Left lobe of liver (tissue), 2 donors: ENCODE data around the gene PCBP3. TPM values are rescaled to one million over a fixed set of nuclear protein-coding genes. Genes with fewer than 3 reads are reported as not detected.

Experiments
- ATAC-seq: fragments of 200-7000 bp; cut with Tn5 transposase; one replicate; pipeline ENCODE4 v1.9.1; 2020; ENCODE audit warnings: mild to moderate bottlenecking, moderate library complexity
- DNase-seq: peaks from one replicate; pipeline ENCODE4 v3.0.0-alpha.2; 2020; ENCODE audit warnings: low spot score
- total RNA-seq: library from RNA; stranded (reverse); gene quantifications from one replicate; pipeline ENCODE4 v1.2.1, GENCODE V29; 2021
- donor health status: DM: no; HTN: no; CAD: no; lungs with moderate emphysema.
- donor health status: DM: no; HTN: yes; CAD: no.

Gene PCBP3
- total RNA-seq, 1 donor from 2014 or later = 0.83 TPM

DNA sequence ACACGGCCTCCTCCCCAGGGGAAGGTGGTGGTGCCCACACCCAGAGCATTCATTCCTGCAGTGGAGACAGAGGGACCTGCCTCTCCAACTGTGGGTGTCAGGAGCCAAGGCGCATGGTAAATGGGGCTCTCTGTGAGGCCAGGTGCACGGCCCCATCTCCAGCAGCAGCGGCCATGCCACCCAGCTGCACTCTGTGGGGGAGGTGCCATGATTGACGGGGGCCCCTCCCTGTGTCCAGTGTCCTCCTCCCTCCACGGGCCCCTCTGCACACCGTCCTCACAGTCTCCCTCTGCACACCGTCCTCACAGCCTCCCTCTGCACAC, 254.5 kb downstream of the PCBP3 start:
- no peak for DNase-seq

DNA sequence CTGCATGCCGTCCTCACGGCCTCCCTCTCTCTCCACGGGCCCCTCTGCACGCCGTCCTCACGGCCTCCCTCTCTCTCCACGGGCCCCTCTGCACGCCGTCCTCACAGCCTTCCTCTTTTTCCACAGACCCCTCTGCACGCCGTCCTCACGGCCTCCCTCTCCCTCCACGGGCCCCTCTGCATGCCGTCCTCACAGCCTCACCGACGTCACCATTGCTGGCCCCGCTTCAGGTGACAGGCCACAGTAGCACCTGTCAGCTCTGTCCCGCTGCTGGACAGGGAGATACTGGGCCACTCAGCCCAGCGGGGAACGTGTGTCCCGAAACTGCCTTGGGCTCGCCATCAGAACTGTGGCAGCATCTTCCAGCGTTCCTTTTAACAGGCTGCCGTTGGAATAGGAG, 255.3 kb downstream of the PCBP3 start:
- ATAC-seq = no peak
- DNase-seq = no peak

More for the DNA sequence above, 254.5 kb downstream of the PCBP3 start:
- no peak for ATAC-seq

DNA sequence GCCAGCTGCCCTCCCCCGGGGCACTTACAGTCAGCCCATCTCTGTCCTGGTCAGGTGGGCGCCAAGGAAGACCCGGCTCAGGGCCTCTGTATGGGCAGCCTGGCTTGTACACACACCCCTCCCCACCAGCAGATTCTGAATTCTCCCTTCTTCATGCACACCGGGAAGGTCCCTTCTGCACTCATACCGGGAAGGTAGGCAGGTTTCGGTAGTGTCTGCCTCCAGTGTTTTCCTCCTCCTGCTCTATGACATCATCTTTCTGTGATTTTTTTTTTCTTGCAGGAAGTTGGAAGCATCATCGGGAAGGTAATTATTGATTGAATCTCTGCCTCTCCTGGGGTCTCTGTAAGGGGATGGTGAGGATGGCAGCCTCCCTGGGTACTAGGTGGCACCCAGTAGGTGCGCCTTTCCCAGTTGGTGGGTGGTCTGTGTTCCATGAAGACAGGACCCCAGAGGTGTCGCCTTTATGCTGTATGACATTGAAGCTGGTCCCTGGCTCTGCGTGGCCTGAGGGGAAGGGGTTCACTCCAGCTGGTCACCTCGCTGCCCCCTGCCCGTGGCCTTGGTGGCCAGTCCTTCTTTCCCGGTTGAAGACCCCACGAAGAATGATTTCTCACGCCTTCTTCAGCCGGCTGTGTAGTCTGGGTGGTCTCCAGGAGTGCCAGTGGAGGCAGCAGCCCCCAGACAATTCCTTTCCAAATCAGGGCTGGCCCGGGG, 255.9 kb downstream of the PCBP3 start:
- DNase-seq = no peak
- ATAC-seq = no peak

DNA sequence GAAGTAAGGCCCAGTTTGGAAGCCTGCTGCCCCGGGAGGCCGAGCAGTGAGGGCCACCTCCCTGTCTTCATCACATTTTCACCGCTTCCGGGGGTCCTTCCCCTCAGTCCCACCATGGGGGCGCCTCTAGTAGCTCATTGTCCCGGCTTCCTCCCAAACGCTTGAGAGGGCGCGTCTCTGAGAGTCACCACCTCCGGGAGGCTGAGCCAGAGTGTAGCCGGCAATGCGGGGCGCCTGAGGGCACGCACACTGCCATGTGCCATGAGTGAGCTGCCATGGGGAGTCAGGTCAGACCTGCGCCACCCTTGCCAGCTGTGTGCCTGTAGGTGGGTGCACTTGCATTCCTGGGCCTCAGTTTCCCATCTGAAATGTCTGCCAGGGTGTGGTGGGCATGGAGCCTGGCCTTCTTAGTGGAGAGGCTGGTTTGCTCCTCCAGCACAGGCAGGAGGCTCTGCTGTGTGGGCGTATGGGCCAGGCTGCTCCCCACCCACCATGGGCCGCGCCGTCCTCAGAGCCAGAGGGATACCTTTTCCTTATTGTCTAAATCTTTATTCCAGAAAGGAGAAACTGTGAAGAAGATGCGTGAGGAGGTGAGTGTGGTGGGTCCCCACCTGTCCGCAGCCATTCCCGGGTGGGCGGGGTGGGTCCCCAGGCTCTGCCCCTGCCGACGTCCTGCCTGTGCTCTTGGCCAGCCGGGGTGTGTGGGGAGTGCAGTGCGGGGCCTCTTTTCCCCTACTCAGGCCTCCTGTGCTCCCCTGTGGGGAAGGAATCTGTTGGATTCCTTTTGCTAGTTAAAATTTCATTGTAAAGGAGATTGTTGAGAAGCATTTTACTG, 256.7 kb downstream of the PCBP3 start:
- DNase-seq (no peak), ATAC-seq (no peak)

DNA sequence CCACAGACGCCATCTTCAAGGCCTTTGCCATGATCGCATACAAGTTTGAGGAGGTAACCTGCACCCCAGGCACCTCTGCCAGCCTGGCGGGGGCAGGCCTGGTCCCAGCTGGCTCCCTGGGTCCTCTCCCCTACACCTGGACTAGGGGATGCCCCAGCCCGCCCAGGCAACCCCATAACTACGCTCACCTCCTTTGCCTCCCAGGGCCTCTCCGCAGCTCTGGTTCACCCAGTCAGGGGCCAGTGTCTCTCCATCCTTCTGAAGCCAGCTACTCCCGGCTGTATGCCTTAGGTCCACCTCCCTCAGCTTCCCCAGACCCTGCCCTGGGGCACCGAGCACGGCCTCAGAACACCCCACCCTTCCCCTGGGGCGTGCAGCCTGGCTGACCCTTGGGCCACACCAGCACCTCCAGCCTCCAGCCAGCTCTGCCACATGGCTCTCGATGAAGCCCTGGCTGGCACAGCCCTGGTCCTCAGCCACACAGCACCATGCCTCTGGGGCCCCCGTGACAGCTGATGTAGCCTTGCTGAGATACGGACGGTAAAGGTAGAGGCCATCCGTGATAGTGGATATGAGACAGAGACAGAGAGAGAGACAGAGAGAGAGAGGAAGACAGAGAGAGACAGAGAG, 257.7 kb downstream of the PCBP3 start:
- no peak for ATAC-seq

DNA sequence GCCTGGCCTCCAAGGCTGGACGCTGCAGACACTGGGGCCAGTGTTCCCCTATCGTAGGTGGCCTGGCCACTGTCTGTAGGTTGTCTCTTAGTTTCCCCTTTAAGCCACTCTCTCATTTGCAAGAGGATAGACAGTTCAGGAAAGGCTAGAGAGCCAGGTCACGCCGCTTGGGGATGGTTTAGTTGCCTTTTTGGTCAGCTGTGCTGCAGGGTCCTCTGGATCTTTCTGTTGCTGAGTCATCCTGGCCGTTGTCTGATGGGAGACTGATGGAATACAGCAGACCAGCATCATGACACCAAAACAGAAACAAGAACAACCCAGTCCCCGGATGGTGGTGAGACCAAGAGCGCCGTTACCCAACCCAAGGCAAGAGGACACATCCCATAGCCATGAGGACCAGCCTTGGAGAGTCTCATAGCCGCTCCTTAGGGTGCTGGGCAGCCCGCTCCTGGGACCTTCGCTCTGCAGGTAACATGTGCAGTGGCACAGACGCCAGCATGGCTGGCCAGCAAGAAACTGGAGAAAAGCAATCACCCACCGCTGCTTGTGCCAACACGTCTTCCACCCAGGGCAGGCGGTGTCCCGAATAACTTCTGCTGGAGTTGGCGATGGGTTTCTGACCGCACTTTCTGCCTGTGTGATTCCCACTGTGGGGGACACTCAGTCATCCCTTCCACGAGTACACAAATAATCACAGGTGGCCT, 258.9 kb downstream of the PCBP3 start:
- no peak for ATAC-seq
- DNase-seq = no peak

More for the DNA sequence above, 257.7 kb downstream of the PCBP3 start:
- DNase-seq = no peak

DNA sequence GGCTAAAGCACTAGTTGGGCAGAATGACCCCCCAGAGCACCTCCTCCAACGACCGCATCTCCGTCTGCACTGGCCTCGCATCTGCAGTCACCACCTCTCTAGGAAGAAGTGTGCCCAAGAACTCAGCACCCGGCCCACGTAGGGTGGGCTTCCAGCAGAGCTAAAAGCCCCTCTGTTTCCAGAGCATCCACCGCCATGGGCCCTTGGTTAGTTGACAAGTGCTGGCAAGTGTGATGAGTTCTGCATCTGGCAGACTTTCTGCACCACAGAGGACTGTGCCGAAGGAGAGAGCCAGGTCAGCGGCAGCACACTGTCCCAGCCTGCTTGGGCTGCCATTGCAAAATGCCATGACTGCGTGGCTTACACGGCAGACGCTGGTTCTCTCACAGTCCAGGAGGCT, 261.7 kb downstream of the PCBP3 start:
- DNase-seq (no peak), ATAC-seq (no peak)

DNA sequence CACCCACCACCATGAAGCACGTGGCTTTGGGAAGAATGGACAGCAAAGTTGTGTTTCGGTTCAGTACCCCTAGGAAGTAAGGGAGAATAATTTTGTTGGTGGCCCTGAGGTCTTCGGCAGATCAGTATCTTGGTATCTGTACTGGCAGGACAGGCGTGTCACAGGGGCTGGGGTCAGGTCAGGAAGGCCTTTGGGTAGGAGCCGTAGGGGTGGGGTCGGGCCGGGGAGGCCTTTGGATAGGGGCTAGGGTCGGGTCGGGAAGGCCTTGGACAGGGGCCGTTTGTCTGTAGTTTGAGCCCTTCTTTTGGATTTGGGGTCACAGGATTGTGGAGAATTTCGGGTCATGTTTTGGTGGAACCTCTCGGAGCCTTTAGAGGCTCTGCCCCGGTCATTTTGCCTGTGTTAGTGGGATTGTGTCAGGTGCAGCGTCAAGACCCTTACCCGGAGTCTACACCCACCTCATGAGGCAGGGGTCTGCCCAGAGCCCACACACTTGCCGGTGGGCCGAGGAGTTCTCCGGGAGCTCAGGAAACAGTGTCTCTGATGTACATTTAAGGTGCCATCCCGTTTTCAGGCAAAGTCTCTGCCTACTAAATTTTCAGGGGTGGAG, 262.8 kb downstream of the PCBP3 start:
- ATAC-seq = no peak
- no peak for DNase-seq

DNA sequence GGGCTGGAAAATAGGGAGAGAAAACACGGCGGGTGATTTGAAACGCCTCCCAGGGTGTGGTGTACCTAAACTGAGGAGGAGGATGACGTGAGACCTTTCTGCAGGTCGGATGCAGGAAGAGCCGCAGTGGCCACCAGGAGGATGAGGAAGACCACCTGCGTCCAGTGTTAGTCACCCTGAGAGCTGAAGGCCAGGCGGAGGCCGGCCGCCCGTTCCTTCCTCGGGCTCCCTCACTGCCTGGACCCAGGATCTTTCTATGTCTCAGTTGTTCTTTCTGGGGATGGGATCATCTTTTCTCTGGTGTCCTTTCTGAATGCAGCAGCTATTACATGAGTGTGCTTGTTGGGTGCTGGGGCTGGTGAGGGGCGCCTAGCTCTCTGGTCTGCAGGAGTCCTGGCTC, 263.3 kb downstream of the PCBP3 start:
- no peak for DNase-seq
- ATAC-seq = no peak

DNA sequence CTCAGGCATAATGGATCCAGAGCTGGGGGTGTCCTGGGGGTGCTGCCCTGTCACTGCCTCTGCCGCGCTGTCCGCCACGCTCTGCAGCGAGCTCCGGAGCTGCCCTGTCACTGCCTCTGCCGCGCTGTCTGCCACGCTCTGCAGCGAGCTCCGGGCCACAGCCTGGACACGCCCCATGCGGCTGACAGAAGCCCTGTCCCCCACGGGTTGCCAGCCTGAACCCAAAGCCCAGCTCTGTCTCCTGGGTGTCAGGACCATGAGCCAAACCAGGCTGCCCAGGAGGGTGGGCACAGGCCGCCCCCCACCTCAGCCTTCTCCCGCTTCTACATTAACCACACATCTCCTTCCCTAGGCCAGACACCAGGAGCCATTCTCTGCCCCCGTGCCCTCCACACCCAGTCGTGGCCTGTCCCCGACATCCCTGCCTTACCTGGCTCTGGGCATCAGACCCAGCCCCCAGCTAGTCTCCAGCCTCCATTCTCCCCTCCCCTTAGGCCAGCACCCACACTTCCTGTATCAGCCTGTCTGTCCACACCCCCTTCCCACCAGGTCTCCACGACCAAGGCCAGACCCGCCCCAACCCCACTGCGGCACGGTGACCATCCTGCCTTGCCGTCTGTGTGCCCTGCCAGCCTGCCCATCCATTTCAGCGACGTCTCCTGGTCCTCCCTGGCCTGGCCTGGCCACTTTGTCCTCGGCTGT, 265.2 kb downstream of the PCBP3 start:
- DNase-seq (no peak), ATAC-seq (no peak)

DNA sequence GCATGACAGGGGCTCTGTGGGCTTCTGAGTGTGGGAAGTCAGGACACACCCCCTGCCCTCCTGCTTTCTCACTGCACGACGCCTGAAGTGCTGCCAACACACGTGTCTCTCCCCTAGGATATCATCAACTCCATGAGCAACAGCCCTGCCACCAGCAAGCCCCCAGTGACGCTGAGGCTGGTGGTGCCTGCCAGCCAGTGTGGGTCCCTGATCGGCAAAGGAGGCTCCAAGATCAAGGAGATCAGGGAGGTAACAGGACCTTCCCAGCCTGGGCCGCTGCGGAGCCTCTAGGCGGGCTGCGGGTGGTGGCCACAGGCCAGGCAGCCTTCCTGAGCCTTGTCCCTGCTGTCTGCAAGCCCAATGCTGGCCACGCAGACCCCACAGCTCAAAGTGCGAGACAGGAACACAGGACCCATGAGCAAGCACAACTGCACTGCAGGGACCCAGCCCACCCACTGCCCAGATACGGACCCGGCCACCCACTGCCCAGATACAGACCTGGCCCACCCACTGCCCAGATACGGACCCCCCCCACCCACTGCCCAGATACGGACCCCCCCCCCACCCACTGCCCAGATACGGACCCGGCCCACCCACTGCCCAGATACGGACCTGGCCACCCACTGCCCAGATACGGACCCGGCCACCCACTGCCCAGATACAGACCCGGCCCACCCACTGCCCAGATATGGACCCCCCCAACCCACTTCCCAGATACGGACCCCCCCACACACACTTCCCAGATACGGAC, 265.9 kb downstream of the PCBP3 start:
- ATAC-seq (no peak), DNase-seq (no peak)

DNA sequence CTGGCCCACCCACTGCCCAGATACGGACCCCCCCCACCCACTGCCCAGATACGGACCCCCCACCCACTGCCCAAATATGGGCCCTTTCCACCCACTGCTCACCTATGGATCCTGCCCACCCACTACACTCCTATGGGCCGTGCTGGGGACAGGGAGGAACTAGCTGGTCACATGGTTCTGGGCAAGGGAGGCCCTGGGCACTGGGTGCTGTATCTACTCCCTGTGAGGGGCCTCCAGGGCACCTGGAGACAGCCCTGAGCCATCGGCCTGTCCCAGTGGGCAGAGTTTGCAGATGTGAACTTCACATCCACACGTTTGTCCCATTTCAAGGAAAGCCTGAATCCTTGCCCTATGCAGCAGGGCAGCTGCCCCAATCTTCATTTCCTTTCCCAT, 266.6 kb downstream of the PCBP3 start:
- no peak for ATAC-seq
- DNase-seq = no peak

DNA sequence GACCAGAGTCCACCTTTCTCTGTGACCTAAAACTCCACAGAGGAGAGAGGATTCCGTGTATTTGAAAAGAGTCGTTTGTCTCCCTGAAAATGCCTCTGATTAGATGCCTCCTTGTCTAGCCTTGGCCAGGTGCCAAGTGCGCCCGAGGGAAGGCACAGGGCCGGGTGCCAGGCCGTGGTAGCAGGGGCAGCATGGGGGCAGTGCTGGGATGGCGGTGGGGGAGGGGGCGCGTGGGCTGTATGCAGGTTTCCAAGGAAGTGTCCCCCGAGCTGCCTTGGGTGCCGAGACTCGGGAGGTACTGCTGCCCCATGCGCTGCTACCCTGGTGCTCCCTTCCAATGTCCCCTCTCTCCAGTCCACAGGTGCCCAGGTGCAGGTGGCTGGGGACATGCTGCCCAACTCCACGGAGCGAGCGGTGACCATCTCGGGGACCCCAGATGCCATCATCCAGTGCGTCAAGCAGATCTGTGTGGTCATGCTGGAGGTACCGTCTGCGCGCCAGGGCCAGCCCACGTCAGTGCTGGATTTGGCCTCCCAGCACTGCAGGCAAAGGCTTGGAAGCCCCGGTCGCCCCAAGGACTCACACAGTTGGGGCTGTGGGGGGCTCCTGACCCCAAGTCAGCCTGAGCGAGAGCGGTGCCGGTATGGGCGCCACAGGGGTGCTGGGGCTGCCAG, 267.2 kb downstream of the PCBP3 start:
- DNase-seq = no peak
- no peak for ATAC-seq

DNA sequence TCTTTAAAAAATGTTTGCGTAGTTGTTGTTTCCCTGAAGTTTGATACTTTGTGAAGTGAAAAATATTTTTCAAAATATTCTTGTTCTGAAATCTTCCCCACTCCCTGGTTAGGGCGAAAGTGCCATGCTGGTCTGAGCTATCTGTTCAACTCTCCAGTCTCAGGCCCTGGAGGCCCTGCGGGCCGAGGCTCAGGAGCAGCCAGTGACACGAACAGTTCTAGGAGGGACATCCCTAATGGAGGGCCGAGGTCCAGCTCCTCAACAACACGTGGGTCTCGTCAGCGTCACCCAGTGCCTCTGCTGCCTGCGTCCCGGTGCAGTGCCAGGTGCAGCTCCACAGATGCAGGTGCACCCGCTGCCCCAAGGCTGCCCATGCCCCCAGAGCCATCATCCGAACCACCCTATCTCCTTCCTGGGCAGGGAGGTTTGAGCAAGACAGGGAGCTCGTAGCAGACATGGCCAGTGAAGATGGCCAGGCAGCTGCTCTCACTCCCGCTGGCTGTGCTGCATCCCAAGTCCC, 268.3 kb downstream of the PCBP3 start:
- ATAC-seq = no peak

DNA sequence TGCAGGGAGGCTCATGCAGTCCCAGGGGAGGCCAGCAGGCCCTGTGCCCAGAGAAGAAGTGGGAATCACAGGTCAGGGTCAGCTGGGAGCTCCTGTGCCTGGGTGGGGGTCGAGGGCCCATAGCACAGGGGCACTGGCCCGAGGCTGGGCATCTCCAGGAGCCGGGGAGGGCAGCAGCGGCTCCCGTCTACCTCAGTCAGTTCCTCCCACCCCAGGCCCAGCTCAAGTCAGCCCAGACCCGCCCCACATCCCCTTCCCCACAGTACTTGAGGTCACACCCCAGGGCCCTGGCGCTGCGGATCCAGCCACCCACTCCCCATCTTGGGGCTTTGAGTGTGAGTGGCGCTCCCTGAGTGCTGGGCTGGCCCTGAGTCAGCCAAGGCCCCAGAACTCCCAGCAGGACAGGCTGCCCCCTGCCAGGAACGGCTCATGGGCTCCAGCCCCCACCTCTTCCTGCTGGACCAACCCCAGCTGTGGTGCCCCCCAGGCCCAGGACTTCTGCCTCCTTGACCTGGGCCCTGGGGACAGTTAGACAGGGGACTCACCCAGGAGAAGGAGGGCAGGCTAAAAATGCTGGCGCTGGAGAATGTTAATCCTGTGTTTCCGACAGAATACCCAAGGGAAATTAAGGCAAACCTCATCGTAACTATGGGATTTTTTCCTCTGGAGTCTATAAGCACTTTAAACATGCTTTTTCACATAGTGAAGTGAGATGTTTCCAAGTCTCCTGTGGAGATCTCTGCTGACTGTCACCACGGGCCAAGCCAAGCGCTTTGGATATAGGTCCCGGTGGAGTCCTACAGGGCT, 269.3 kb downstream of the PCBP3 start:
- ATAC-seq = no peak
- DNase-seq = no peak

More for the DNA sequence above, 268.3 kb downstream of the PCBP3 start:
- DNase-seq = no peak

DNA sequence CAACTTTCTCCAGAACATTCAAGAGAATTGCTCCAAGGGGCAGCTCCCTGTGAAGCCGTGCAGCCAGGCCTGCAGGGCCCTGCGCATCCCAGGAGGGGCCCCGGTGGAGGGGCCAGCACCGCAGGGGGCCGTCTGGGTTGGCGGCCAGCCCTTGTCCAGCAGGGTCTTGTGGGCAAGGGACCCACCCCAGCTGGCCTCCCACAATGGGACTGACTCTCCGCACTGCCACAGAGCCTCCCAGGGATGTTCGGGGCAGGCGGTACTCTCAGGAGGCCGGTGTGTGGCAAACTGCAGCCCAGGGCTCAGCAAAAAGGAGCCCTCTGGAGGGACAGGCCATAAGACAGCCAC, 269.9 kb downstream of the PCBP3 start:
- ATAC-seq (no peak), DNase-seq (no peak)

DNA sequence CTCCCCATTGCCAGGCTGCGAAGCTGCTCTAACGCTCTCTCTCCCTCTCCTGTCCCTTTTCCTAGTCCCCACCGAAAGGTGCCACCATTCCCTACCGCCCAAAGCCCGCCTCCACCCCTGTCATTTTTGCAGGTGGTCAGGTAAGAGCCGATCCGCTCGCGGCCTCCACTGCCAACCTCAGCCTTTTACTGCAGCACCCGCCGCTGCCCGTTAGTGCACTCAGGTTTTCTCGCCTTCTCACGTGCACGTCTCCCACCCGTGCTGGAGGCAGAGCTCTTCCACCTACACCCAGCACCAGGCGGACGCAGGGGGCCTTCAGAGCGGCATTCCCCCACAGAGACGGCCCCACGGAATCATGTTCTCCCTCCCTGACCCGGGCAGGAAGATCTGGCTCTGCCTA, 270.4 kb downstream of the PCBP3 start:
- ATAC-seq (no peak), DNase-seq (no peak)

DNA sequence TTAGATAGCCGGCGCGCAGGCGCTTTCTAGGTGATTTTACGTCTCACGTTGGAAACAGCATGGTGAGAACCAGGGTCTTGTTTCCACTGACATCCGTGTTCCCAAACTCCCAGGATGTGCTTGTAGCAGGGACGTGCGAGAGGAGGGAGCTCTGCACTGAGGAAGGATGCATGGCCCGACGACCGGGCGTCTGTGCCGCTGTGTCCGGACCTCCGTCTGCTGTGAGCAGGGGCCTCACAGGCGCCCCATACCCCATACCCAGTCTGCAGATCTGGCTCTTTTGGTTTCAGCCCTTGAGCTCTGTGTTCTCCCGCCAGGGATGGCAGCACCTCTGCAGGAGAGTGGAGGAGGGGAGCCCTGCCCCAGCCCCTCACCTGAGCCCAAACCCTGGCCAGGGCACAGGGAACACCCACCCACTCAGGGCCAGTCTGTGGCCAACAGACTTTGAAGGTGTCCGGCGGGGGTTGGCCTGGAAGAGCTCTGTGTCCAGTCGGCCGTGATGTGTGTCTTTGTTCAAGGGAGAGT, 270.9 kb downstream of the PCBP3 start:
- ATAC-seq (no peak), DNase-seq (no peak)
